Midbrain (tissue), 1 donor: ENCODE data around the gene LRRC59.
"Not testable (repeated sequence)": the region's sequence is repeated elsewhere in the genome, so short reads cannot be mapped to it uniquely, and the experiment has no call there.

Source experiments
- DNase-seq: peaks from one replicate; lab custom pipeline; 2025; lab: John Stamatoyannopoulos, UW

Gene LRRC59

DNA sequence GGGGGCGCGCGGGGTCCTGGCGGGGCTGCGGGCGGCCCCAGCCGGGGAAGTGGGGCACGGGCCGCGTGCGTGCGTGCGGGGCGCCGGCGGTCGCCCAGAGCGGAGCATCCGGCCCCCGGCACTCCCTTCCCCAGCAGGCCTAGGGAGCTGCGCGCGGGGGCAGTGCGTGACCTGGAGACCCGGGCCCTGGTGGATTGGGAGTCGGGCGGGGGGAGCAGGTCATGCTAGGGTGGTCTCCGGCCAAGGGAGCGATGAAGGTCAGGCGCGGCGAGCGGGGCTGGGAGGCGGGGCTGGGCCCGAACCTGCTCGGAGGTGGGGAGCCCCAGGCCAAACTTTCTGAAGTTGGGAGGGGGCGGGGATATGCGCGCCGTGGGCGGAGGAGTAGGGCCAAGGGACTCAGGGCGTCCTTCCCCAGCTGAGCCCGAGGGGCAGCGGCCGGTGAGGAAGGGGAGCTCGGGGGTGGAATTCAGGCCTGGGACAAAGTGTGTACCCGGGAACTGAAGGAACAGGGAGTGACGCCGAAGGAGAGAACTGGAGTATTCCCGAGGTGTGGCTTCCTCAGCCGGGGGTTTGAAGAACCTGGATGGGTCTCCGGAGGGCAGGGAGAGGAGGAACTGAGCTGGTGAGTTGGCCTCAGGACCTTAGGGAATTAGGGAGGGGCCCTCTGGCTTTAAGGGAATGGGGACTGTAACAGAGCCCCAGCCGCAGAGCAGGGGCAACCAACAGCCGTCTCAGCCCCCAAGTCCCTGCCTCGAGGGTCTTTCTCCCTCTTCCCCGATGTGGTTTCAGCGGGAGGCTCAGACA lies 50.8 kb downstream of the LRRC59 start:
- peak; percentile 21 for DNase-seq

DNA sequence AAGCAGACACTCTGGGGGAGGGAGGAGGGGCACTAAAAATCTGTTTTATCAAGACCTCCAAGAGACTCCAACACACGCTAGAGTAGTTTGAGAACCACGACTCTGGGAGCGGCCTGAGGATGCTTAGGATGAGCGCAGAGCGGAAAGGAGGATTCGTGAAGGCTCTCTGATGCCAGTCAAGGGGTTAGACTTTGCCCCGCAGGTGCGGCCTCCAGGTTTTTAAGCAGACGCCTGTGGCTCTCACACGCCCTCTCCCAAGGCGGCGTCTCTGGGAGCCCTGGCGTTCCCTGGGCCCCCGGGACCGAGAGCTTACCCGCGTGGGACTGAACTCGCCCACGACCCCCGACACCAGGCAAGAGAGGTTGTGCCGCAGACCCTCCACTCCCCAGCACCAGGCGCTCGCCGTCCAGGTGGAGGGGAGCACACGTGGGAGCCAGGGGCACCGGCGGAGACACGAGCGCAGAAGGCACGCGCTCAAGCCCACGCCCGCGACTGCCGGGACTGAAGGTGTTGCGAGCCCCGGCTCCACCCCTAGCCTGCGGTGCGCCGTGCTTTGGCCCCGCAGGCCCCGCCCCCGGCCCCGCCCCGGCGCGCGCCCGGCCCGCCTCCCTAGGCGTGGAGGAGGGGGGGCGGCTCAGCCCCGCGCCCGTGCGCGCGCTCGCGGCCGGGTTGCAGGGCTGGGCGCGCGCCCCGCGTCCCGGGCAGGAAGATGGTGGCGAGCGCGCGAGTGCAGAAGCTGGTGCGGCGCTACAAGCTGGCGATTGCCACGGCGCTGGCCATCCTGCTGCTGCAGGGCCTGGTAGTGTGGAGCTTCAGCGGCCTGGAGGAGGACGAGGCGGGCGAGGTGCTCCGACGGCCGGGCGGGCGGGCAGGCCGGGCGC lies 51.7 kb downstream of the LRRC59 start, which contains the start of gene XYLT2:
Gene XYLT2 (plus strand): TSS at position 695 of the 881 bp plus-strand sequence. CDS start 15 bp downstream, at position 710.
- peak; percentile 74 for DNase-seq

DNA sequence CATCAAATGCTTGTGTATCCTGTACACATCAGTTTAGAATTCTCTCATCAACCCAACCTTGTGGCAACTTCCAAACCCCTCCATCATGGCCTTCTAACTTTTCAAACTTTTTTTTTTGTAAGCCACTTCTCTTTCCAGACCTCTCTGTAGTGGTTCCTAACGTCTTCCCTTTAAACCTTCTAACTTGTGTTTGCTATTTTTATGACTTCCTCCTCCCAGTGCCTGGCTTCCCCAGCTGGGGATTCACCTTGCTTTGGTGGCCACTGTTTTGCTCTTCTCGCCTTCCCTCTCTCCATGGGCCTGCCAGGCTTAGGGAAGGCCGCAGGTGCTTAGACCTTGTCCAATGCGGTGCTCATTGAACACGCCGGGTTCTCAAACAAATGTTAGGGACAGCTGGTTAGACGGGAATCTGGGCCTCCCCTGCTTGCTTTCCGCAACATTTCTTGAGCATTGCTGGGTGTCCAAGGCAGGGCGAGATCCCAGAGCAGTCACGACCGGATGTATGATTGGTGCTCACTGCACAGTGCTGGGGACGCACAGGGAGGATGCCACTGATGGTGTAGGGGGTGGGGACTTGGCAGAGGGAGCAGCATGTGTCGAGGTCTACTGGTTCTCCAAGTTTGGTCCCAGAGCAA lies 52.5 kb downstream of the LRRC59 start:
- no peak for DNase-seq

- DNase-seq = no peak
Measured at GRCh38 chr17:50339381-50339780, 57.9 kb downstream of the LRRC59 start.

GRCh38 chr17:50338645-50339044 lies 58.7 kb downstream of the LRRC59 start:
- DNase-seq = no peak

DNA sequence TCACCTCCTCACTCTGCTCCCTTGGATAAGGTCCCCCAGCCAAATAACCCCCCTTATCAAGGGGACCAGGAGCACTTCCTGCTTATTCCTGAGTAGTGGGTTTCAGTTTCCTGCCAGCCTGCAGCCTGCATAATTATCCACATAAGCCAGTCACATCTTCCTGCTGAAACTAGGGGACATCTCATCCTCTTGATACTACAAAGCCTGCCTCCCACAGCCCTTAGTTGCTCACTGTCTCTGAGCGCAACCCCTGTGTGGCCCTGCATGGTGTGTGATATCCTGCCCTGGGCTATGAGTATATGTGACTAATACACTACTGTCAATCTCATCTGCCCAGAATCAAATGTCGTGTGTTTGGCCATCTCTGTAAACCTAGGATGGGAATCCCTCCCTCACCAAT lies 59.4 kb downstream of the LRRC59 start:
- no peak for DNase-seq

- not testable (repeated sequence) for DNase-seq
Measured at GRCh38 chr17:50333291-50334057, 63.8 kb downstream of the LRRC59 start.

- DNase-seq = no peak
Measured at GRCh38 chr17:50332196-50332595, 65.1 kb downstream of the LRRC59 start.
